ENCODE results near the gene MYG1.

DNA sequence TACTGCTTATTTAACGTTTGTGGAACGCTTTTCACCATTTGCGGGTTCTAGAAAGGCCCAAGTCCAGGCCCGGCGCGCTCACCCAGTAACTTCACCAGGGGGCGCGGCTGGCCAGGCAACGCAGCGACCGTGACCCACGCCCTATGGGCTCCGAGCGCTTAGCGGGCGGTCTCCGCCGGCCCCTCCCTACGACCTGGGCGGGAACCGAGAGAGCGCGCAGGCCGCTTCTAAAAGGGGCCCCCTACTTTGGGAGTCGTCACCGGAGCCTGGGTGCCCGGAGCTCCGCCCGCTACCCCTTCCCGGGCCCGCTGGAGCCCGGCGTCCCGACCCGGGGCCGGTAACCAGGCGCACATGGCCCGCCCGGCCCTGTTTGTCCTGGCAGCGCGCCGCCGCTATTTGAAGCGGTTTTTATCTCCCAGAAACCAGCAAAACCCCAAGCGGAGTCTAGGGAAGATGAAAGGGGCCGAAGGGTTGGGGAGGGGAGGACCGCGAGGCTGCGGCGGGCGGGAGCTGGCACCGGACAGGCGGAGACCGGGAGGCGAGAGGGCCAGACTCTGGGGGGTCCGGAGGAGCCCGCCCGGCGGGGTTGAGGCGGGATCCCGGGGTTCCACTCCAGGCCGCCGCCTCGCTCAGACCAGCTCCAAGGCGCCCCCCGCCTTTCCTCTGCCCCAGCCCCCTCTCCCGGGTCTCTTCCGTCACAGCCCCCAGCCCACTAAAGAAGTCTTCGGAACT, 25.4 kb downstream of the MYG1 start:
- TF ChIP-seq, protein P1, sequence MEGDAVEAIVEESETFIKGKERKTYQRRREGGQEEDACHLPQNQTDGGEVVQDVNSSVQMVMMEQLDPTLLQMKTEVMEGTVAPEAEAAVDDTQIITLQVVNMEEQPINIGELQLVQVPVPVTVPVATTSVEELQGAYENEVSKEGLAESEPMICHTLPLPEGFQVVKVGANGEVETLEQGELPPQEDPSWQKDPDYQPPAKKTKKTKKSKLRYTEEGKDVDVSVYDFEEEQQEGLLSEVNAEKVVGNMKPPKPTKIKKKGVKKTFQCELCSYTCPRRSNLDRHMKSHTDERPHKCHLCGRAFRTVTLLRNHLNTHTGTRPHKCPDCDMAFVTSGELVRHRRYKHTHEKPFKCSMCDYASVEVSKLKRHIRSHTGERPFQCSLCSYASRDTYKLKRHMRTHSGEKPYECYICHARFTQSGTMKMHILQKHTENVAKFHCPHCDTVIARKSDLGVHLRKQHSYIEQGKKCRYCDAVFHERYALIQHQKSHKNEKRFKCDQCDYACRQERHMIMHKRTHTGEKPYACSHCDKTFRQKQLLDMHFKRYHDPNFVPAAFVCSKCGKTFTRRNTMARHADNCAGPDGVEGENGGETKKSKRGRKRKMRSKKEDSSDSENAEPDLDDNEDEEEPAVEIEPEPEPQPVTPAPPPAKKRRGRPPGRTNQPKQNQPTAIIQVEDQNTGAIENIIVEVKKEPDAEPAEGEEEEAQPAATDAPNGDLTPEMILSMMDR (IDR thresholded peaks at IDR 0.05), result peak; percentile 75 to 79
- peak in 2 of 3 donors; percentile 31 to 72 for TF ChIP-seq POLR2AphosphoS5 (IDR thresholded peaks at IDR 0.05)

All from suprapubic skin (tissue), 3 donors.